Hematopoietic multipotent progenitor cell treated with erythropoietin and hydrocortisone succinate and interleukin-3 and kit ligand, for 17 days (in vitro differentiated cells): ENCODE measurements around the gene ABLIM2.

Experiments used
- DNase-seq: peaks from one replicate; pipeline ENCODE4 v3.0.0-alpha.2; 2015; ENCODE audit warnings: low spot score

The ABLIM2 gene

GRCh38 chr4:8174970-8175369, 16.4 kb upstream of the ABLIM2 start:
- DNase-seq = no peak

DNA sequence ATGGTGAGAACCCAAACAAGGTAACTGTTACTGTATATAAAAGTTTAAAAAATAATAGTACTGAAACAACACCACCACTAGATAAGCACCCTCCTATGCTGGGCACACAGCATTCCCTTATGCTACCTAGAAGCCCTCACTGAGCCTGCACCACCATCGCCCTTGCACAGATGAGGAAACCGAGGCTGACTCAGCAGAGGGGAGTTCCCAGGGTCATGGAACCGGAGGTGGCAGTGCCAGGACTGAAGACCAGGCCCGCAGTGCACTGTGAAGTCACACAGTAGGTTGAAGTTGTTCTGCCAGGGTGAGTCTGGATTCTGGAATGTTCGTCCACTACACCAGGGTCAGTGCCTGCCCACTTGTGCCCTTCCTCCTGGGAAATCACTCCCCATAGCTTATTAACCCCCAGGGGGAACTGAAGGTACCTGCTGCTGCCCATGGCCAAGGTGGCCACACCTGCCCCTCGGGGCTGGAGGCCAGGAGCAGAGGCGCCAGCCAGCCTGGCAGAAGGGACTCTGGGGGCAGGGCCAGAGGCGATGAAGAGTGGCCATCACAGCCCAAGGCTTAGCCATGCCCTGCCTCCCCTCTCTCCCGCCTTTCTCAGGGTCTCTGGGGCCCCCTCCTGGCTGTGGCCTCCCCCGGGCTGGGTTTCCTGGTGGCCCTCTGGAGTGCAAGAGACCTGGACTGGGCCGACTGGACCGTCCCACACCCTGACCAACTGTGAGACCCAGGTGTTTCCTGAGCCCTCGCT, 15.1 kb upstream of the ABLIM2 start:
- no peak for DNase-seq

DNA sequence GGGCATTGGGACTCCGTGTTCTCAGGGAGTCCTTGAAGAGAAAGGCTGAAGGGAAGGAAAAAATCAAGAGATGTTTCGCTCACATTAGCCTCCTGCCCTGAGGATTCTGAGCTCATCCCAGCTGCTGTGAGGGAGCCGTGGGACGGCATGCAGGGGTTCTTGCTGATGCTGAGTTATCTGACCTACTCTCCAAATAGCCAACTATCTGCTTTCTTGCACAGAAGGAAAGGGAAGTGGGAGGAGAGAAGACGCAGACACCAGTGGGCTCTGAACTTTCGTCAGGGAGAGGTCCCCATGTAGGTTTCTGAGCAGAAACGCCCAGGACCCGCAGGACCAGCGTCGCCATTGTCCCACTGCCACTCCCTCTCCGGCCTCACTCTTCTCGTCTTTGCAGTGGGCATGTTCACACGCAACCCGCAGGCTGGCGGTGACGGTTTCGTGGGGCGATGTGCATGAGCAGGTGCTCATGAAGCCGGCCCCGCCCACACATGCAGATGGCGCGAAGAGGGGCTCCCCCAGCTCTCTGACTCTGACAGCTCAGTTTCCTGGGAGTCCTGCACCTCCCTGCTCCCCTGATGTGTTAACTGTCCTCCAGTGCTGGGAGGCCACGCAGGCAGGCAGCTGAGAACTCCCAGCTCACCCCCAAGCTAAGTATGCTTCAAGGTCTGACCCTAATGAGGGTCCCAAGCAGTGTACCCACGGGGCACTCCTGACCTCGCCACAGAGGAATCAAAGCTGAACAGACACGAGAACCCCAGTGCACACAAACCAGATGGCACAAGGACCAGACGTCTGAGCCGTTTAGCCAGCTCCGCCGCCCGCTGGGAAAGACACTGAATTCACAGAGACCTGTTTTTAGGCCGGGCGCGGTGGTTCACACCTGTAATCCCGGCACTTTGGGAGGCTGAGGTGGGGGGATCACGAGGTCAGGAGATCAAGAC, 13.6 kb upstream of the ABLIM2 start:
- DNase-seq = no peak

GRCh38 chr4:8171266-8171665, 12.7 kb upstream of the ABLIM2 start:
- DNase-seq = no peak

GRCh38 chr4:8170341-8170740, 11.7 kb upstream of the ABLIM2 start:
- DNase-seq = no peak

- no peak for DNase-seq
Measured at GRCh38 chr4:8169763-8170162, 11.2 kb upstream of the ABLIM2 start.

GRCh38 chr4:8168832-8169598, 10.4 kb upstream of the ABLIM2 start:
- no peak for DNase-seq

GRCh38 chr4:8168232-8168631, 9.6 kb upstream of the ABLIM2 start:
- DNase-seq = no peak

- DNase-seq = no peak
Measured at GRCh38 chr4:8167815-8168214, 9.2 kb upstream of the ABLIM2 start.

DNA sequence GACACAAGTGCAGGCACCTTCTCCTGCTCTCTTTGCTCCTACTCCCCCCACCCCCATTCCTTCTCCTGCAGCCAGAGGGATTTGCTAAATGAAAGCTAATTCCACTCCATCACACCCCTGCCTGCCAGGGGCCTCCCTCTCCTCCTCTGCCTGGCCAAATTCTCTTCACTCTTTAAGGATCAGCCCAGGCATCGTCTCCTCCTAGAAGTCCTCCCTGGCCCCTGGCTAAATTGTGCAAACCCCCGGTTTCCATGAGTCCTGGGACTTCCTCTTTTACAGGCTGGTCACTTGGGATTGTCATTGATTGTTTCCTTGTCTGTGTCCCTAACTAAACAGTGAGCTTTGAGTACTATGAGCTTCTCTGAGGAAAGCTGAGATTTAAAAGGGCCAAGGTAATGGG, 8.7 kb upstream of the ABLIM2 start:
- DNase-seq = no peak

- DNase-seq = no peak
Measured at GRCh38 chr4:8165374-8165896, 6.8 kb upstream of the ABLIM2 start.

- DNase-seq = no peak
Measured at GRCh38 chr4:8164687-8165086, 6.1 kb upstream of the ABLIM2 start.

DNA sequence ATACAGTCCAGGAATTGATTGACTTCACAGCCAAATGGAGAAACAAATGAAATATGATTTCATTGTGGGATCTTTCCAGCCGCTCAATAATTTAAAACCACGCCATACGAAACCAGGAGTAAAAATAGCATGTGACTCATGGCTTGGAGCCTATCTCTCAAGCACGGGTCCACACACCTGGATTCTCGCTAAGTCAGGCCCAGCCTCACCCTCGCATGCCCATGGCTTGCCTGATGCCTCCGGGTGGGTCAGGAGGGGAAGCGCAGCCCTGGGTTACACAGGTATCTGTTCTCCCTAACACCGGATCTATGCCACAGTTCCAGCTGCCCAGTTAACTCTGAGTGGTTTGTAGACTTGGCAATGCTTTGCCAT, 5.6 kb upstream of the ABLIM2 start:
- DNase-seq = no peak

- no peak for DNase-seq
Measured at GRCh38 chr4:8163436-8164193, 5.0 kb upstream of the ABLIM2 start.

- DNase-seq = no peak
Measured at GRCh38 chr4:8163026-8163425, 4.4 kb upstream of the ABLIM2 start.

- DNase-seq = no peak
Measured at GRCh38 chr4:8162625-8163024, 4.0 kb upstream of the ABLIM2 start.

DNA sequence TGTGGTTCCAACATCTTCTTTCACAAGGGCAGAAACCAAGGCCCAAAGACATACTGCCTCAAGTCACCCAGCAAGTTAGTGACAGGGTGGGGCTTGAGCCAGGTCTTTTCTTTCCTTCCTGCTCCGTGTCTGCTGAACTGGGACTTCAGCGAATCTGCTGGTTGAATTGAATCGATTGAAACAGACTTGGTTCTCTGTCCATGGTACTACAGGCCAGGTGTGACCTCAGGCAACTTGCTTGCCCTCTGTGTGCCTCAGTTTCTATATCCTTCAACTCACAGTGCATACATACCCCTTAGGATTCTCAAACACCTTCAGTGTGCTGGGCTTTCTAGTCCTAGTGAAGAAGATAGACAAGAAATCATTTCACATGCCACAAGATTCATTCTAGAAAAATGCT, 2.0 kb upstream of the ABLIM2 start:
- DNase-seq = no peak

DNA sequence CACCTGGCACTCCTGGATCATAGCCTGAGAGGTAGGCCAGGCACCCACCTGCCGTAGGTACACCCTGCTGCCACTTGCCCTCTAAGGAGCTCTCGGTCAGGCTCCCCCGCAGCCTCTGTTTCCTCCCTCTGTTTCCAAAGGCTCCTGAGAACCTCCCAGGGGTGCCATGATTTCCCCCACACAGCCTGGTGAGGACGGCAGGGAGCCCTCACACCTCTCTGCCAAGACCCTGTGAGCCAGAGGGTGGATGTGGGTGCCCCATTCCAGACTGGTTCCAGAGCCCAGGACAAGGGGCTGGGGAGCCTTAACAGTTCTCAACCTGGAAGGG, 1.6 kb upstream of the ABLIM2 start:
- DNase-seq = no peak

GRCh38 chr4:8159537-8160232, 1.1 kb upstream of the ABLIM2 start:
- DNase-seq = no peak

DNA sequence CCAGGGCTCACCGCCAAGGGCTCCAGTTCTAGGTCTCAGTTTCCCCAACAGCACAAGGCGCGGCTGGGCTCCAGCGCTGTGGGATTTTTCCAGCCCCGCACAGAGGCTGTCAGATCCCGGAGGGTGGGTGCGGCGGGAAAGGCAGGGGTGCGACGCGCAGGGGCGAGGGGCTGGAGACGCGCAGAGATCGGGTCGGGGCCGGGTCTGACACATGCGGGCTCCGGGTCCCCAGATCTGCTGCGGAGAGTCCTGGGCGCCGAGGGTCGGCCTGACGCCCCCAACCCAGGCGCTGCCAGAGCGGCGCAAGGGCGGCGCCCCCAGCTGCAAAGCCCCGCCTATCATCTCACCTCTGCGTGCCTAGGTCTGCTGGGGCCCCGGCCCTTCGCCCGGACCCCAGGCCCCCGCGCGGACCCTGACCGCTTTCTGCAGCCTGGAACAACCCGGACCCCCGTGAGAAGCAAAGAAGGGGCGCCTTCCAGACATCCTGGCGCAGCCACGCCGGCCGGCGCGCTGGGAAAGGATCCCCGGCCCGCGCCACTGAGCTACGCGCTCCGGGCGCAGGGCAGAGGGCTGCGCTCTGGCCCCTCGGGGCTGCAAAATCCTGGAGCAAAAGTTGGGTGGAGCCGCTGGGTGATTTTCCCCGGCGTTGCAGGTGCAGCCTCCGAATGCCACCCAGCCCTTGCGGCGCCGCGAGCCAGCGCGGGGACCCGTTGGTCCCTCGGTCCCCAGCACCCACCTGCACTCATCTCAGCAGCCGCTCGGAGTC, 486 bp downstream of the ABLIM2 start:
- no peak for DNase-seq
